ENCODE data around the gene PIGQ. TPM values are rescaled to one million over a fixed set of nuclear protein-coding genes. Genes with fewer than 3 reads are reported as not detected.

Gene PIGQ
- total and polyA plus RNA-seq, 2 of the 8 experiments (the other 6 are each of a cell fraction or from before 2014, with no cell fraction given), result 36.0 to 49.2 TPM

- H3K79me1 ChIP-seq (ENCODE audit: low read depth, low read length), result peaks cover 20% of the 10 kb centered on the region
- no peak overlapping the region for H2BK15ac ChIP-seq (ENCODE audit: low read length)
- H3K4me1 ChIP-seq (replicated peaks in 1 of 4; ENCODE audit: control insufficient read depth in 3 of 4, insufficient read depth in 4 of 4, low read length in 3 of 4), result no peaks in the 10 kb centered on the region; a peak in 2 of 7 replicates
- H2BK12ac ChIP-seq (ENCODE audit: low read depth, low read length), result no peak overlapping the region
- H3K4ac ChIP-seq (replicated peaks; ENCODE audit: insufficient read length, low read depth, low read length), result no peak overlapping the region
- CTCF ChIA-PET (ENCODE audit: partially characterized antibody), result interaction anchor here (0.9 to 1.7 kb wide), 5 partner anchors 9 to 149 kb away, joined by 3 to 10 read pairs (median 3); no protein-coding TSS in a partner anchor
- H4K8ac ChIP-seq (ENCODE audit: extremely low read depth, insufficient read depth, low read length), result peak overlapping the region; percentile 51; the same call in 1 of the 2 replicates
- no peak overlapping the region for H2BK20ac ChIP-seq (ENCODE audit: low read length)
- FAIRE-seq (no peak), DNase-seq (ENCODE audit: low read depth in 1 of 2, low spot score in 2 of 2) (no peak)
- H2AK5ac ChIP-seq (ENCODE audit: low read depth, low read length), result no peak overlapping the region
- H3K23me2 ChIP-seq (ENCODE audit: low read depth, low read length), result no peaks in the 10 kb centered on the region
- no peak overlapping the region for H2AFZ ChIP-seq (ENCODE audit: low read length)
- no peak overlapping the region for H3K14ac ChIP-seq (ENCODE audit: insufficient read length)
- no peak overlapping the region for H2BK120ac ChIP-seq (replicated peaks; ENCODE audit: low read depth, low read length)
- H3K56ac ChIP-seq (replicated peaks; ENCODE audit: insufficient read length, low read depth, low read length), result no peak overlapping the region
- no peak overlapping the region for H4K5ac ChIP-seq (ENCODE audit: insufficient read length, low read depth, low read length)
- no peaks in the 10 kb centered on the region for H3K27me3 ChIP-seq (replicated peaks in 1 of 4; ENCODE audit: control insufficient read depth in 3 of 4, extremely low read depth in 1 of 4, insufficient read depth in 3 of 4, low read length in 3 of 4)
- no peak overlapping the region for H3K9ac ChIP-seq (replicated peaks in 1 of 4; ENCODE audit: extremely low read depth in 1 of 4, low read depth in 3 of 4, low read length in 3 of 4)
- H3K4me3 ChIP-seq (ENCODE audit: extremely low read depth in 1 of 4, insufficient read depth in 2 of 4, low read depth in 3 of 4, low read length in 4 of 4), result no peak overlapping the region
- H3K18ac ChIP-seq (ENCODE audit: extremely low read depth, low read length), result no peak overlapping the region
- no peak overlapping the region for H3K23ac ChIP-seq (ENCODE audit: insufficient read length)
- TF ChIP-seq, protein P1, sequence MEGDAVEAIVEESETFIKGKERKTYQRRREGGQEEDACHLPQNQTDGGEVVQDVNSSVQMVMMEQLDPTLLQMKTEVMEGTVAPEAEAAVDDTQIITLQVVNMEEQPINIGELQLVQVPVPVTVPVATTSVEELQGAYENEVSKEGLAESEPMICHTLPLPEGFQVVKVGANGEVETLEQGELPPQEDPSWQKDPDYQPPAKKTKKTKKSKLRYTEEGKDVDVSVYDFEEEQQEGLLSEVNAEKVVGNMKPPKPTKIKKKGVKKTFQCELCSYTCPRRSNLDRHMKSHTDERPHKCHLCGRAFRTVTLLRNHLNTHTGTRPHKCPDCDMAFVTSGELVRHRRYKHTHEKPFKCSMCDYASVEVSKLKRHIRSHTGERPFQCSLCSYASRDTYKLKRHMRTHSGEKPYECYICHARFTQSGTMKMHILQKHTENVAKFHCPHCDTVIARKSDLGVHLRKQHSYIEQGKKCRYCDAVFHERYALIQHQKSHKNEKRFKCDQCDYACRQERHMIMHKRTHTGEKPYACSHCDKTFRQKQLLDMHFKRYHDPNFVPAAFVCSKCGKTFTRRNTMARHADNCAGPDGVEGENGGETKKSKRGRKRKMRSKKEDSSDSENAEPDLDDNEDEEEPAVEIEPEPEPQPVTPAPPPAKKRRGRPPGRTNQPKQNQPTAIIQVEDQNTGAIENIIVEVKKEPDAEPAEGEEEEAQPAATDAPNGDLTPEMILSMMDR (IDR thresholded peaks at IDR 0.05; ENCODE audit: control extremely low read depth in 1 of 3, insufficient read depth in 1 of 3, low read depth in 1 of 3, low read length in 3 of 3), result peak in 2 of 3 experiments; percentile 51 to 56; a peak in 3 of 4 replicates
- TF ChIP-seq EGR1 (IDR thresholded peaks at IDR 0.05; ENCODE audit: borderline replicate concordance, low read depth, low read length) (peak; percentile 68; the same call in 1 of the 2 replicates), GABPA (IDR thresholded peaks at IDR 0.05; ENCODE audit: borderline replicate concordance, insufficient read depth, low read length) (peak; percentile 75; the same call in 1 of the 2 replicates), YY1 (IDR thresholded peaks at IDR 0.05; ENCODE audit: low read depth, low read length) (no peak), BCL11A (IDR thresholded peaks at IDR 0.05; ENCODE audit: low read depth in 2 of 2, low read length in 2 of 2) (no peak)
- H3K27ac ChIP-seq (ENCODE audit: low read depth, low read length), result no peak overlapping the region
- H3K4me2 ChIP-seq (ENCODE audit: insufficient read depth in 1 of 2, low read depth in 2 of 2, low read length in 2 of 2), result no peak overlapping the region
- no peaks in the 10 kb centered on the region for H3K9me3 ChIP-seq (ENCODE audit: insufficient read depth in 2 of 2, low read depth in 1 of 2, low read length in 1 of 2)
- WGBS, 2 experiments (ENCODE audit: extremely low coverage in 1 of 2, insufficient coverage in 1 of 2, insufficient read length in 1 of 2, insufficient replicate concordance in 2 of 2, low coverage in 1 of 2, low lambda C conversion rate in 2 of 2, missing lambda C conversion rate in 1 of 2), result 95% methylated on average over 55 of the region's 60 CpGs; no CpG with 5 or more reads in 1 of the 2 experiments
- H4K20me1 ChIP-seq (replicated peaks in 1 of 2; ENCODE audit: control insufficient read depth in 1 of 2, insufficient read depth in 2 of 2, low read length in 2 of 2), result peaks cover 7 to 26% of the 10 kb centered on the region in 2 experiments
- H3K36me3 ChIP-seq (ENCODE audit: control insufficient read depth in 2 of 4, insufficient read depth in 4 of 4, low read length in 3 of 4), result no peaks in the 10 kb centered on the region; a peak in 2 of 8 replicates
- H3K79me2 ChIP-seq (ENCODE audit: control insufficient read depth in 1 of 2, insufficient read depth in 2 of 2, low read length in 2 of 2), result peaks cover 0 to 37% of the 10 kb centered on the region in 2 experiments; a peak in 3 of 4 replicates
- POLR2A ChIA-PET (ENCODE audit: partially characterized antibody), result interaction anchor here (1.3 to 1.9 kb wide), 3 partner anchors 8 to 10 kb away, joined by 3 to 6 read pairs (median 3); partner anchors contain the start of gene CAPN15
- no peak overlapping the region for H4K91ac ChIP-seq (replicated peaks; ENCODE audit: insufficient read length, low read length)
- no peak overlapping the region for H2BK5ac ChIP-seq (ENCODE audit: low read depth, low read length)
Measured at GRCh38 chr16:537415-538335, 32.1 kb upstream of the PIGQ start.

Measured in H1 (cell line).